ENCODE results near the gene CCDC126. TPM values are rescaled to one million over a fixed set of nuclear protein-coding genes. Genes with fewer than 3 reads are reported as not detected.

The CCDC126 gene
- total and polyA plus RNA-seq, 2 of the 8 experiments (the other 6 are each of a cell fraction or from before 2014, with no cell fraction given) = 1.4 to 5.3 TPM

DNA sequence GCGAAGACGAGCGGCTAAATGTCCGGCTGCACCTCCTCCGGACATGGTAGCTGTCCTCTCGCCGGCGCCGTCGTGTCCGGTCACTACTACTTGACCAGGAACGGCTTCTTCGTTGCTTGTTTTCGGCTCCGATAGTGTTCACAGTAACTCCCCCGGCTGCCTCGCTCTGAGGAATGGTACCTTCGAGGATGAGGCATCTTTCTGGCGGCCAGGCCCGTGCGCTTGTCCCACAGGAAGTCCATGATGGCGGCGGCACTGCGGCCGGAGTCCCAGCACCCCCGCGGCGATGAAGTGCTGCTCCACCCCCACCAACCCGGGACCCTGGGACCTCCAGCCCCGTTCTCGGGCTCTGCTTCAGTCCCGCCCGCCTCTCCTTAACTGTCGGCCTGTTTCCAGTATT is 11.0 kb upstream of the CCDC126 start (continued):
- TF ChIP-seq EP300 (IDR thresholded peaks at IDR 0.05; ENCODE audit: borderline replicate concordance in 1 of 2, low read depth in 2 of 2, low read length in 2 of 2) (no peak), BRCA1 (IDR thresholded peaks at IDR 0.05; ENCODE audit: low read depth, low read length) (no peak), CEBPB (IDR thresholded peaks at IDR 0.05; ENCODE audit: low read depth, low read length) (no peak)
